ENCODE results near the gene UNC13D. TPM values are rescaled to one million over a fixed set of nuclear protein-coding genes. Genes with fewer than 3 reads are reported as not detected.

Gene UNC13D
- total RNA-seq, 1 donor from 2014 or later: 185 TPM

DNA sequence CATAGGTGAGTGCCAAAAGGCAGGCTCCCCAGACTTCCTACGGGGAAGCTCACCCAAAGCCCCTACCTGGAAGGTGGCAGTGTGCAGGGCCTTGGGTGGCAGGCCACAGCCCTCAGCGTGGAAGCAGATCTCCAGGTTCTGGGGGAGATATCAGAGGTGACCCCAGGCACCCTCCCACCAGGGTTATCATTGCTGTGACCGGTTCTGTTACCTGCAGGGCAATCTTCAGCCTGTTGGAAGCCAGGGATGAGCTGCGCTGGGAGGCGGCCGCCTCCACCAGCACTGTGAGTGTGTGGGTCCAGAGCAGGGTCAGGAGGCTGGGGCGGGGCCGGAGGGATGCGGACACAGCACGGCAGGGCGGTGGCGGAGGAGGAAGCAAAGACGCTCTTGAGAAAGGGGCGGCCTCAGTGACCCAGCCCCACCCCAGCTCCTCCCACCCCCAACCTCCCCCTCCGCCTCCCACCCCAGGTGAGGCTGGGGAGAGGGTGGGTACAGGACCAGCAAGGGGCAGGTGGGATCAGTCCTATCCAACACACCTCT, 13.1 kb downstream of the UNC13D start:
- DNase-seq (ENCODE audit: low spot score): no peak
- Mint-ChIP-seq H3K4me3 (no peak overlapping the region), H3K4me1 (ENCODE audit: low read depth) (peaks cover 28% of the 10 kb centered on the region), H3K9me3 (no peaks in the 10 kb centered on the region), H3K27me3 (ENCODE audit: insufficient read depth) (no peaks in the 10 kb centered on the region), H3K36me3 (ENCODE audit: low read depth) (peaks cover 26% of the 10 kb centered on the region), H3K27ac (no peak overlapping the region)
- intact Hi-C loops (cut with micrococcal nuclease): no loop called here

DNA sequence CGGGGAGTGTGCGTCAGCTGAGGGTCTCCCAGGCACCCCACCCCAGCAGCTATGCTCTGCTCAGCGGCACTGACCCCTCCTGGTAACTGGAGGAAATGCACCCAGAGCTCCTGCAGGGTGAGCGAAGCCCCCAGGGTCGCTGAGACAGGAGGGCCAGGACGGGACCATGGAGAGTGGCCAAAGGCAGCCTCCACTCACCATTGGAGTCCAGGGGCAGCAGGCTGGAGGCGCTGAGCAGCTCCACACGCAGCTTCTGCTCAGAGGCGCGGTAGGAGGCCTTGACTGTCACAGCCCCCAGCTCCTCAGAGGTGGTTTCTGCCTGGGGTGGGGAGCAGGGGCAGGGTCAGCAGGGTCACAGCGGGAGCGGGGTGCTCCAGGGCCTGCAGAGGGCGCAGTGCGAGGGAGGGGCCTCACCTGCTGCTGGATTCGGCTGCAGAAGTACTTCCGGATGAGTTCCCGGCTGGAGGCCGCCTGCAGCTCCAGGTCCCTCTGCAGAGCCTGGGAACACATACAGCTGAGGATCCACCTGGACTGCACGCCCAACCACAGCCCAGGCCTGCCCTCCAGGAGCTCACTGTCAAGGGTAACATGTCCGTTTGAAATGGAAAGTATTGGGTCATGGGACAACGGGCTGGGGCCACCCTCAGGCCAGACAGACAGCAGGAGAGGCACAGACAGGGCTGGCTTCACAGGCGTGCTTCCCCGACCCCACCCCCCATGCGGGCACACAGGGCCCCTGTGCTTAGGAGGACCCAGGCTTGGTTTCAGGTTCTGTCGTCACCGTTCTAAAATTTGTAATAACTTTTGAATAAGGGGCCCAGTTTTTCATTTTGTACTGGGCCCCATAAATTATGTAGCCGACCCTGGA, 13.8 kb downstream of the UNC13D start:
- H3K9me3 Mint-ChIP-seq: no peaks in the 10 kb centered on the region
- peaks cover 28% of the 10 kb centered on the region for H3K4me1 Mint-ChIP-seq (ENCODE audit: low read depth)
- no peak overlapping the region for H3K4me3 Mint-ChIP-seq
- peaks cover 26% of the 10 kb centered on the region for H3K36me3 Mint-ChIP-seq (ENCODE audit: low read depth)
- intact Hi-C loops (cut with micrococcal nuclease): no loop called here
- DNase-seq (ENCODE audit: low spot score): no peak
- H3K27ac Mint-ChIP-seq: no peak overlapping the region
- no peaks in the 10 kb centered on the region for H3K27me3 Mint-ChIP-seq (ENCODE audit: insufficient read depth)

- no peaks in the 10 kb centered on the region for H3K27me3 Mint-ChIP-seq (ENCODE audit: insufficient read depth)
- peaks cover 25% of the 10 kb centered on the region for H3K36me3 Mint-ChIP-seq (ENCODE audit: low read depth)
- H3K4me1 Mint-ChIP-seq (ENCODE audit: low read depth): peaks cover 28% of the 10 kb centered on the region
- DNase-seq (ENCODE audit: low spot score): no peak
- intact Hi-C loops (cut with micrococcal nuclease): loop anchor here (5.0 kb wide), 1 partner anchor 42 kb away; no protein-coding TSS in a partner anchor
- H3K9me3 Mint-ChIP-seq: no peaks in the 10 kb centered on the region
- no peak overlapping the region for H3K4me3 Mint-ChIP-seq
- no peak overlapping the region for H3K27ac Mint-ChIP-seq
Measured at GRCh38 chr17:75829747-75830146, 14.5 kb downstream of the UNC13D start.

GRCh38 chr17:75828741-75829140, 15.5 kb downstream of the UNC13D start:
- Mint-ChIP-seq H3K27me3 (ENCODE audit: insufficient read depth) (no peaks in the 10 kb centered on the region), H3K4me3 (no peak overlapping the region), H3K27ac (no peak overlapping the region), H3K4me1 (ENCODE audit: low read depth) (peaks cover 23% of the 10 kb centered on the region), H3K36me3 (ENCODE audit: low read depth) (peaks cover 22% of the 10 kb centered on the region), H3K9me3 (no peaks in the 10 kb centered on the region)
- no peak for DNase-seq (ENCODE audit: low spot score)
- intact Hi-C loops (cut with micrococcal nuclease): loop anchor here (5.0 kb wide), 1 partner anchor 41 kb away; no protein-coding TSS in a partner anchor

- peak overlapping the region; percentile 89 for H3K27ac Mint-ChIP-seq
- peaks cover 16% of the 10 kb centered on the region for H3K4me1 Mint-ChIP-seq (ENCODE audit: low read depth)
- no peaks in the 10 kb centered on the region for H3K27me3 Mint-ChIP-seq (ENCODE audit: insufficient read depth)
- no peaks in the 10 kb centered on the region for H3K9me3 Mint-ChIP-seq
- no peak for DNase-seq (ENCODE audit: low spot score)
- intact Hi-C loops (cut with micrococcal nuclease): loop anchor here (5.0 kb wide), 1 partner anchor 41 kb away; no protein-coding TSS in a partner anchor
- H3K4me3 Mint-ChIP-seq: no peak overlapping the region
- H3K36me3 Mint-ChIP-seq (ENCODE audit: low read depth): peaks cover 20% of the 10 kb centered on the region
Measured at GRCh38 chr17:75828076-75828400, 16.2 kb downstream of the UNC13D start.

- Mint-ChIP-seq H3K4me3 (peak overlapping the region; percentile 7), H3K27ac (peak overlapping the region; percentile 89), H3K4me1 (ENCODE audit: low read depth) (peaks cover 12% of the 10 kb centered on the region), H3K36me3 (ENCODE audit: low read depth) (peaks cover 19% of the 10 kb centered on the region), H3K27me3 (ENCODE audit: insufficient read depth) (no peaks in the 10 kb centered on the region), H3K9me3 (no peaks in the 10 kb centered on the region)
- intact Hi-C loops (cut with micrococcal nuclease): loop anchor here (1.0 to 5.0 kb wide), 3 partner anchors 15 to 40 kb away; partner anchors contain the start of gene WBP2
- DNase-seq (ENCODE audit: low spot score): peak; percentile 56
Measured at GRCh38 chr17:75827308-75828075, 16.7 kb downstream of the UNC13D start.

GRCh38 chr17:75826561-75827307, 17.5 kb downstream of the UNC13D start:
- no peak for DNase-seq (ENCODE audit: low spot score)
- Mint-ChIP-seq H3K4me3 (no peak overlapping the region), H3K9me3 (no peaks in the 10 kb centered on the region), H3K36me3 (ENCODE audit: low read depth) (peaks cover 16% of the 10 kb centered on the region), H3K4me1 (ENCODE audit: low read depth) (peaks cover 10% of the 10 kb centered on the region), H3K27ac (no peak overlapping the region), H3K27me3 (ENCODE audit: insufficient read depth) (no peaks in the 10 kb centered on the region)
- intact Hi-C loops (cut with micrococcal nuclease): loop anchor here (1.0 to 5.0 kb wide), 3 partner anchors 16 to 39 kb away; partner anchors contain the start of gene WBP2

GRCh38 chr17:75825748-75826370, 18.3 kb downstream of the UNC13D start:
- Mint-ChIP-seq H3K4me1 (ENCODE audit: low read depth) (peaks cover 10% of the 10 kb centered on the region), H3K27me3 (ENCODE audit: insufficient read depth) (no peaks in the 10 kb centered on the region), H3K4me3 (no peak overlapping the region), H3K9me3 (no peaks in the 10 kb centered on the region), H3K27ac (no peak overlapping the region), H3K36me3 (ENCODE audit: low read depth) (peaks cover 19% of the 10 kb centered on the region)
- DNase-seq (ENCODE audit: low spot score): no peak
- intact Hi-C loops (cut with micrococcal nuclease): loop anchor here (2.0 to 5.0 kb wide), 2 partner anchors 17 to 39 kb away; no protein-coding TSS in a partner anchor

DNA sequence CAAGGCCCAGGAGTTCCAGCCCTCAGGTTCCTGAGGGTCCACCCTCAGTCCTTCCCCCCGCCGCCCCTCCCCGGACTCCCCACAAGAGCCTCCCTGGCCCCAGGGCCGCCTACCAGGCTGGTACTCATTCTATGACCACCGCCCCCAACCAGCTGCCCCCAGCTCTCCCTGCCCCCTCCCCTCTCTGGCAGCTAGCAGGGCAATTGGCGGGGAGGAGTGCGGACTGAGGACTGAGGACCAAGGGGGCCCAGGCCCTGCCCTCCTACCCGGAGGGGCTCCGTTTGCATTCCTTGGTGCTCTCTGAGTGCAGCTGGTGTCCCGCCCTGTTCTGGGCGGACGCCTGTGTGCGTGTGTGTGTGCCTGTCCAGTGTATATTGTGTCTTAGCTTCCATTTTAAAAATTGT, 19.1 kb downstream of the UNC13D start:
- H3K4me3 Mint-ChIP-seq: no peak overlapping the region
- intact Hi-C loops (cut with micrococcal nuclease): loop anchor here (5.0 kb wide), 1 partner anchor 38 kb away; no protein-coding TSS in a partner anchor
- no peaks in the 10 kb centered on the region for H3K9me3 Mint-ChIP-seq
- H3K27me3 Mint-ChIP-seq (ENCODE audit: insufficient read depth): no peaks in the 10 kb centered on the region
- H3K4me1 Mint-ChIP-seq (ENCODE audit: low read depth): peaks cover 10% of the 10 kb centered on the region
- DNase-seq (ENCODE audit: low spot score): no peak
- H3K36me3 Mint-ChIP-seq (ENCODE audit: low read depth): peaks cover 18% of the 10 kb centered on the region
- H3K27ac Mint-ChIP-seq: peak overlapping the region; percentile 63

DNA sequence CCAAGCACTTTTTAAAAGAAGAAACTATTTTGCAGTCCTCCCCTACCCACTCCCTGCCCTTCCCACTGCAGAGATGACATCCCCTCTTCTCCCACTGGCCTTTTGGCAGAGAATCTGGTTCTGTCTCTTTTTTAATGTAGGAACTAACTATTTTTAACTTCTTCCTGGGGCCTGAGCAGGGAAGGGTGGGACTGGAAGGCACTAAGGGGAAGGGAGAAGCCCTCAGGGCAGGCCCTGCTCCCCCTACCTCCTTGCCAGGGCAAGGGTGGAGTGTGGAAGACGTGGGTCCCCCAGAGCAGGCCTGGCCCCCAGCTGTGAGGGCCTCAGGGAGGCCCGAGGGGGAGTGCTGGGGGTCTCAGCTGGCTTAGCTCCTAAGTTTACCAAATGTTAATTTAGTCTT, 19.5 kb downstream of the UNC13D start:
- no peaks in the 10 kb centered on the region for H3K27me3 Mint-ChIP-seq (ENCODE audit: insufficient read depth)

DNA sequence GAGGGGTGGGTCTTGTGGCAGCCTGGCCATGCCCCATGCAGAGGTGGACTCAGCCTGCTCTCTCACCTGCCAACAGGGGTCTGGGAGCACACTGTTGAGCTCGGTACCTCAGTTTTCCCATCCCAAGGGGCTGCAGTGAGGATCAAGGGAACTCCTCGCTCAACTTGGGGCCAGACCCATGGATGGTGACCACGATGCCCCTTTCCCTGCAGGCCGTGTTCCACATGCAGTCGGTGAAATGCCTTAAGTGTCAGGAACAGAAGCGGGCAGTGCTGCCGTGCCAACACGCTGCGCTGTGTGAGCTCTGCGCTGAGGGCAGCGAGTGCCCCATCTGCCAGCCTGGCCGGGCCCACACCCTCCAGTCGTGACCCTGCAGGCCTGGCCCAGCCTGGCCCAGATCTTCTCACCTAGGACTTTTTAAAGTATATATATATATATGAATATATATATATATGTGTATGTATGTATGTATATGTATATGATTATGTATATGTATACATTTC, 20.1 kb downstream of the UNC13D start:
- no peaks in the 10 kb centered on the region for H3K27me3 Mint-ChIP-seq (ENCODE audit: insufficient read depth)
- H3K4me1 Mint-ChIP-seq (ENCODE audit: low read depth): peaks cover 10% of the 10 kb centered on the region
- intact Hi-C loops (cut with micrococcal nuclease): no loop called here
- no peaks in the 10 kb centered on the region for H3K9me3 Mint-ChIP-seq
- H3K4me3 Mint-ChIP-seq: no peak overlapping the region
- no peak overlapping the region for H3K27ac Mint-ChIP-seq
- H3K36me3 Mint-ChIP-seq (ENCODE audit: low read depth): peaks cover 16% of the 10 kb centered on the region
- DNase-seq (ENCODE audit: low spot score): no peak

More for the DNA sequence above, 19.5 kb downstream of the UNC13D start:
- H3K4me1 Mint-ChIP-seq (ENCODE audit: low read depth): peaks cover 10% of the 10 kb centered on the region
- peaks cover 15% of the 10 kb centered on the region for H3K36me3 Mint-ChIP-seq (ENCODE audit: low read depth)
- H3K9me3 Mint-ChIP-seq: no peaks in the 10 kb centered on the region
- DNase-seq (ENCODE audit: low spot score): no peak
- H3K27ac Mint-ChIP-seq: no peak overlapping the region
- intact Hi-C loops (cut with micrococcal nuclease): loop anchor here (5.0 kb wide), 1 partner anchor 37 kb away; no protein-coding TSS in a partner anchor
- H3K4me3 Mint-ChIP-seq: no peak overlapping the region

Measured in activated T-helper 1 cell treated with anti-CD3 and anti-CD28 coated beads, Interleukin-12 subunit alpha, Interleukin-12 subunit beta, Interleukin-2, Interleukin-4 antibody, amounts not matched to agents 30 ng/mL and 10 ng/mL and 1 ng/mL, durations not matched to agents 14 hours and 24 hours and 36 hours (primary cell).